ENCODE measurements around the gene GGT5.

Gene GGT5

DNA sequence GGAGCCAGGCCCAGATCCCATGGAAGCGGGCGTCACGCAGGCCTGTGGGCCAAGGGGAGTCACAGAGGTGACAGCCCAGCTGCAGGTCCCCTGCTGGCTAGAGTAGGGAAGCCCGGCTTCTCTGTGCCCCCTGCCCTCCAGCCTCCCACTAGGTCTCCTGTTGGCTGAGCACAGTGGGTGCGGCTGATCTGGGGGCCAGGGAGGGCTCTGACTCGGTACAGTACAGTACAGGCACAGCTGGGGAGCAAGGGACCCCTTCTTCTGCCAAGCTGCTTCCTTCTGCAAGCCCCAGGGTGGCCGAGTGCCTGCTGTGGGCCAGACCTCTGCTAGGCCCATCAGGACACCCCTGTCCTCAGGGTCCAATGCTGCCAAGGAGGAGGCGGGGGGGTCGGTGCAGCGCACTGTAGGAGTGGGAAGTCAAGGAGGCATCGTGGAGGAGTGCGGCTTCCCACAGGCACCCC lies 53.5 kb downstream of the GGT5 start:
- no peaks in the 10 kb centered on the region for H3K9me3 ChIP-seq (replicated peaks; ENCODE audit: insufficient read depth, low read length)
- H3F3A ChIP-seq (ENCODE audit: insufficient read depth, low read length) = no peaks in the 10 kb centered on the region
- no peaks in the 10 kb centered on the region for H3K4me1 ChIP-seq (ENCODE audit: low read length)
- H4K20me1 ChIP-seq (ENCODE audit: insufficient read depth, low read length) = no peaks in the 10 kb centered on the region
- H3K9me2 ChIP-seq (replicated peaks; ENCODE audit: insufficient read depth, low read length) = no peaks in the 10 kb centered on the region
- no peak overlapping the region for H2AFZ ChIP-seq (ENCODE audit: low read length)
- DNase-seq = no peak
- TF ChIP-seq EZH2 (optimal IDR thresholded peaks at IDR 0.05; ENCODE audit: low read depth, low read length) (no peak), EZH2phosphoT487 (IDR thresholded peaks at IDR 0.05; ENCODE audit: low read length) (no peak)
- TF ChIP-seq, protein P1, sequence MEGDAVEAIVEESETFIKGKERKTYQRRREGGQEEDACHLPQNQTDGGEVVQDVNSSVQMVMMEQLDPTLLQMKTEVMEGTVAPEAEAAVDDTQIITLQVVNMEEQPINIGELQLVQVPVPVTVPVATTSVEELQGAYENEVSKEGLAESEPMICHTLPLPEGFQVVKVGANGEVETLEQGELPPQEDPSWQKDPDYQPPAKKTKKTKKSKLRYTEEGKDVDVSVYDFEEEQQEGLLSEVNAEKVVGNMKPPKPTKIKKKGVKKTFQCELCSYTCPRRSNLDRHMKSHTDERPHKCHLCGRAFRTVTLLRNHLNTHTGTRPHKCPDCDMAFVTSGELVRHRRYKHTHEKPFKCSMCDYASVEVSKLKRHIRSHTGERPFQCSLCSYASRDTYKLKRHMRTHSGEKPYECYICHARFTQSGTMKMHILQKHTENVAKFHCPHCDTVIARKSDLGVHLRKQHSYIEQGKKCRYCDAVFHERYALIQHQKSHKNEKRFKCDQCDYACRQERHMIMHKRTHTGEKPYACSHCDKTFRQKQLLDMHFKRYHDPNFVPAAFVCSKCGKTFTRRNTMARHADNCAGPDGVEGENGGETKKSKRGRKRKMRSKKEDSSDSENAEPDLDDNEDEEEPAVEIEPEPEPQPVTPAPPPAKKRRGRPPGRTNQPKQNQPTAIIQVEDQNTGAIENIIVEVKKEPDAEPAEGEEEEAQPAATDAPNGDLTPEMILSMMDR (IDR thresholded peaks at IDR 0.05; ENCODE audit: low read length) = no peak
- no peak overlapping the region for H3K4me3 ChIP-seq (ENCODE audit: low read length)
- peaks cover 5% of the 10 kb centered on the region; the same call in 1 of the 2 replicates for H3K27me3 ChIP-seq (replicated peaks; ENCODE audit: insufficient read depth, low read length)
- no peaks in the 10 kb centered on the region for H3K36me3 ChIP-seq (replicated peaks; ENCODE audit: insufficient read depth, low read length)
- no peak overlapping the region for H3K4me2 ChIP-seq (ENCODE audit: low read depth, low read length)
- H3K9ac ChIP-seq (ENCODE audit: low read length) = no peak overlapping the region
- H3K79me2 ChIP-seq (ENCODE audit: low read length) = no peaks in the 10 kb centered on the region
- no peak overlapping the region for H3K27ac ChIP-seq (ENCODE audit: low read length)

DNA sequence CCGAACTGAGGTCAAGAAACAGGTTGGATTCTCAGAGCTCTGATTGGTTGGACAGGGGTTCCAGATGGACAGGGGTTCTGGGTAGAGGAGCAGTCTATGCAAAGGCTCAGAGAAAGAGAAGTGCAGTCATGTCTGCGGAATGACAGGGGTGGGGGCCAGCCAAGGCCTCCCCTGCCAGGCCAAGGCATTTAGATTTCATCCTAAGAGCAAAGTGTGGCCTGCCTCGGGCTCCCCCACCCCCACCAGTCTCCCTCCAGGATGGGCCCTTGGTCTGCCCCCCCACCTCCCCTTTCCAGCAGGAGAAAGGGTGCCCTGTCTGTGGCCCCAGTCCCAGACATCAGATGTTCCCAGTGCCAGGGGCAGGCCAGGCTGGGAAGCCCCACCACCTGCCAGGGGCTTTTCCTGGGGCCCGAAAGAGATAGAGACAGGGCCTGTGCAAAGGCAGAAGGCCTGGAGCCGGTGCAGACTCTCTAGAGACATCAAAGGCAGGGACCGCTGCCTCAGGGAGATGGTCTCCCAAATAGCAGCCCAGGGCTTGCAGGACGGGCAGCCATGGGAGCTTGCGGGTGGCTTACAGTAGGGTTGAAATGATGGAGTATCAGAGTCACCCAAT lies 54.2 kb downstream of the GGT5 start:
- peaks cover 5% of the 10 kb centered on the region; the same call in 1 of the 2 replicates for H3K27me3 ChIP-seq (replicated peaks; ENCODE audit: insufficient read depth, low read length)
- no peaks in the 10 kb centered on the region for H3F3A ChIP-seq (ENCODE audit: insufficient read depth, low read length)
- H3K9me3 ChIP-seq (replicated peaks; ENCODE audit: insufficient read depth, low read length) = no peaks in the 10 kb centered on the region
- TF ChIP-seq EZH2 (optimal IDR thresholded peaks at IDR 0.05; ENCODE audit: low read depth, low read length) (no peak), EZH2phosphoT487 (IDR thresholded peaks at IDR 0.05; ENCODE audit: low read length) (no peak)
- TF ChIP-seq, protein P1 (IDR thresholded peaks at IDR 0.05; ENCODE audit: low read length) = no peak
- H3K9me2 ChIP-seq (replicated peaks; ENCODE audit: insufficient read depth, low read length) = no peaks in the 10 kb centered on the region
- H3K9ac ChIP-seq (ENCODE audit: low read length) = no peak overlapping the region
- H3K79me2 ChIP-seq (ENCODE audit: low read length) = no peaks in the 10 kb centered on the region
- no peaks in the 10 kb centered on the region for H3K36me3 ChIP-seq (replicated peaks; ENCODE audit: insufficient read depth, low read length)
- no peak overlapping the region for H3K27ac ChIP-seq (ENCODE audit: low read length)
- H4K20me1 ChIP-seq (ENCODE audit: insufficient read depth, low read length) = no peaks in the 10 kb centered on the region
- H3K4me2 ChIP-seq (ENCODE audit: low read depth, low read length) = no peak overlapping the region
- DNase-seq = no peak
- H2AFZ ChIP-seq (ENCODE audit: low read length) = no peak overlapping the region
- H3K4me1 ChIP-seq (ENCODE audit: low read length) = no peaks in the 10 kb centered on the region
- no peak overlapping the region for H3K4me3 ChIP-seq (ENCODE audit: low read length)

DNA sequence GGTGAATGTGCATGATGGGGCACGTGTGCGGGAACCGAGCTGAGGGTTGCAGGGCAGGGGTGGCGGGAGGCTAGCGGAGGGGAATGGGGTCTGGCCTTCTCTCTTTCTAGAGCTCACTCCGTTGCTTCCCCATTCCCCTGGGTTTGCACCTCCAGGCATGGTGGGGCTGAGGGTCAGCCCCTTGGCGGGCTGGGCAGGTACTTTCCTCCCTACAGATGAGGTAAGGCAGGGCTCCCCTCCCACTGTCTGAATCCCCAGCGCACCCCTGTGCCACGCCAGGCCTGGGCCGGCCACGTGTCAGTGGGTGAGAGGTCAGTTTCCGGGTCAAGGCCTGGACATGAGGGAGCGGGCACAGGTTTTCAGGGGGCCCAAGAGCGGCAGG lies 54.7 kb downstream of the GGT5 start:
- H3K9me2 ChIP-seq (replicated peaks; ENCODE audit: insufficient read depth, low read length) = no peaks in the 10 kb centered on the region
- no peak overlapping the region for H3K4me3 ChIP-seq (ENCODE audit: low read length)
- H3K4me1 ChIP-seq (ENCODE audit: low read length) = no peaks in the 10 kb centered on the region
- no peak overlapping the region for H3K9ac ChIP-seq (ENCODE audit: low read length)
- no peaks in the 10 kb centered on the region for H3K9me3 ChIP-seq (replicated peaks; ENCODE audit: insufficient read depth, low read length)
- no peaks in the 10 kb centered on the region for H3K79me2 ChIP-seq (ENCODE audit: low read length)
- no peaks in the 10 kb centered on the region for H3K36me3 ChIP-seq (replicated peaks; ENCODE audit: insufficient read depth, low read length)
- H3F3A ChIP-seq (ENCODE audit: insufficient read depth, low read length) = no peaks in the 10 kb centered on the region
- no peak overlapping the region for H2AFZ ChIP-seq (ENCODE audit: low read length)
- H3K27ac ChIP-seq (ENCODE audit: low read length) = no peak overlapping the region
- no peaks in the 10 kb centered on the region for H4K20me1 ChIP-seq (ENCODE audit: insufficient read depth, low read length)
- H3K4me2 ChIP-seq (ENCODE audit: low read depth, low read length) = no peak overlapping the region
- TF ChIP-seq EZH2 (optimal IDR thresholded peaks at IDR 0.05; ENCODE audit: low read depth, low read length) = no peak
- TF ChIP-seq EZH2phosphoT487 (IDR thresholded peaks at IDR 0.05; ENCODE audit: low read length) = no peak
- TF ChIP-seq, protein P1 (IDR thresholded peaks at IDR 0.05; ENCODE audit: low read length) = no peak
- no peak for DNase-seq
- peaks cover 5% of the 10 kb centered on the region; the same call in 1 of the 2 replicates for H3K27me3 ChIP-seq (replicated peaks; ENCODE audit: insufficient read depth, low read length)

Data from MM.1S (cell line).